ENCODE results near the gene GNG13. TPM values are rescaled to one million over a fixed set of nuclear protein-coding genes. Genes with fewer than 3 reads are reported as not detected.

GNG13 gene
- total and polyA plus RNA-seq, 9 of the 15 experiments (the other 6 are each of a cell fraction or from before 2014, with no cell fraction given): not detected

- no peak for TF ChIP-seq TRIM25 (IDR thresholded peaks at IDR 0.05; ENCODE audit: borderline replicate concordance)
- TF ChIP-seq ATF6 (CRISPR knock-in tag; IDR thresholded peaks at IDR 0.05): no peak
- TF ChIP-seq ZNF696 (CRISPR knock-in tag; conservative IDR thresholded peaks at IDR 0.05): no peak
Measured at GRCh38 chr16:822909-823297, 22.4 kb upstream of the GNG13 start (continued).

DNA sequence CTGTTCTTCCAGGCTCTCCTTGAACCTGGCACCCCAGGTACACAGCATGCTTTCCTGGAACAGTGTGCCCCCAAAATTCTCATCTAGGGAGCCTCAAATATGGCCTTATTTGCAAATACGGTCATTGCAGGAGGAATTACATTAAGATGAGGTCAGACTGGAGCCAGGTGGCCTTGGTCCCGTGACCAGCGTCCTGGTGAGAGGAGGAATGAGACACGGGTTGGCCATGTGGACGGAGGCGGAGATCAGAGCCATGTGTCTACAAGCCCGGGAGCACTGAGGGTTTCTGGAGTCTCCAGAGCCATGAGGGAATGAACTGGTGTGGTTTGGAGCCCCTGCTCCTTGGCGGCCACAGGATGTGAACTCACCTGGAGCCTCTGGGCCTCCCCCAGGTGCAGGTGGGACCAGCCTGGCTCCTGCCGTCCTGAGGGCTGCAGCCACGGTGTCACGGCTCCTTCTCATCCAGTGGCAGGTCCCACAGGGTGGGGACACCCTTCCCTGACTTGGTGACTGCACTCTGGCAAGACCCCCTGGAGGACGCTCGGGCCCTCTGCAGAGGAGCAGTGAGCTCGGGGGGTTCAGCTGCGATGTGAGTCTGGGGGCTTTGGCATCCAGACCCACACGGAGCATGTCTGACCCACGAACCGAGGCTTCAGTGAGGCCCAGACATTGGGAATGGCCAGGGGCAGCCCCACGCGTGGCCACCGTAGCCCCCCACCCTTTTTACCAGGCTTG lies 21.8 kb upstream of the GNG13 start:
- H3K4me1 ChIP-seq (replicated peaks in 1 of 2; ENCODE audit: control insufficient read depth in 2 of 2, insufficient read depth in 2 of 2, low read length in 2 of 2): peaks cover 0 to 34% of the 10 kb centered on the region in 2 experiments; a peak in 2 of 5 replicates
- no peak for DNase-seq (ENCODE audit: extremely low read depth in 1 of 4, low spot score in 3 of 4)
- H3K79me2 ChIP-seq (ENCODE audit: control insufficient read depth, insufficient read depth, low read length): no peaks in the 10 kb centered on the region
- no peak overlapping the region for H2AFZ ChIP-seq (ENCODE audit: low read depth, low read length)
- peaks cover 63 to 93% of the 10 kb centered on the region in 2 experiments for H3K27me3 ChIP-seq (ENCODE audit: control insufficient read depth in 2 of 2, insufficient read depth in 2 of 2, low read length in 2 of 2)
- TF ChIP-seq NFE2 (IDR thresholded peaks at IDR 0.05; ENCODE audit: low read depth): no peak
- TF ChIP-seq, protein P1, sequence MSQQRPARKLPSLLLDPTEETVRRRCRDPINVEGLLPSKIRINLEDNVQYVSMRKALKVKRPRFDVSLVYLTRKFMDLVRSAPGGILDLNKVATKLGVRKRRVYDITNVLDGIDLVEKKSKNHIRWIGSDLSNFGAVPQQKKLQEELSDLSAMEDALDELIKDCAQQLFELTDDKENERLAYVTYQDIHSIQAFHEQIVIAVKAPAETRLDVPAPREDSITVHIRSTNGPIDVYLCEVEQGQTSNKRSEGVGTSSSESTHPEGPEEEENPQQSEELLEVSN (IDR thresholded peaks at IDR 0.05; ENCODE audit: borderline replicate concordance in 1 of 2, extremely low read depth in 1 of 2, insufficient read depth in 1 of 2, insufficient read length in 1 of 2, low read depth in 1 of 2, low read length in 1 of 2, poor library complexity in 1 of 2, severe bottlenecking in 1 of 2): peak in 1 of 2 experiments; percentile 22
- TF ChIP-seq, protein P2, sequence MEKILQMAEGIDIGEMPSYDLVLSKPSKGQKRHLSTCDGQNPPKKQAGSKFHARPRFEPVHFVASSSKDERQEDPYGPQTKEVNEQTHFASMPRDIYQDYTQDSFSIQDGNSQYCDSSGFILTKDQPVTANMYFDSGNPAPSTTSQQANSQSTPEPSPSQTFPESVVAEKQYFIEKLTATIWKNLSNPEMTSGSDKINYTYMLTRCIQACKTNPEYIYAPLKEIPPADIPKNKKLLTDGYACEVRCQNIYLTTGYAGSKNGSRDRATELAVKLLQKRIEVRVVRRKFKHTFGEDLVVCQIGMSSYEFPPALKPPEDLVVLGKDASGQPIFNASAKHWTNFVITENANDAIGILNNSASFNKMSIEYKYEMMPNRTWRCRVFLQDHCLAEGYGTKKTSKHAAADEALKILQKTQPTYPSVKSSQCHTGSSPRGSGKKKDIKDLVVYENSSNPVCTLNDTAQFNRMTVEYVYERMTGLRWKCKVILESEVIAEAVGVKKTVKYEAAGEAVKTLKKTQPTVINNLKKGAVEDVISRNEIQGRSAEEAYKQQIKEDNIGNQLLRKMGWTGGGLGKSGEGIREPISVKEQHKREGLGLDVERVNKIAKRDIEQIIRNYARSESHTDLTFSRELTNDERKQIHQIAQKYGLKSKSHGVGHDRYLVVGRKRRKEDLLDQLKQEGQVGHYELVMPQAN (IDR thresholded peaks at IDR 0.05; ENCODE audit: borderline replicate concordance): no peak
- no peaks in the 10 kb centered on the region for H4K20me1 ChIP-seq (replicated peaks; ENCODE audit: control insufficient read depth, insufficient read depth, low read length)
- 14% methylated on average over 20 of the region's 21 CpGs for WGBS (ENCODE audit: insufficient coverage, low coverage, missing lambda C conversion rate)
- H3K9me1 ChIP-seq (ENCODE audit: control insufficient read depth, insufficient read depth, low read length): no peaks in the 10 kb centered on the region
- H3K9me3 ChIP-seq (replicated peaks; ENCODE audit: control insufficient read depth, insufficient read depth, low read depth, low read length): no peaks in the 10 kb centered on the region; the same call in 1 of the 2 replicates
- no TSS peak for BruUV-seq (replicated peaks)
- H3K36me3 ChIP-seq (ENCODE audit: control insufficient read depth, insufficient read depth, low read length): no peaks in the 10 kb centered on the region
- H3K27ac ChIP-seq (ENCODE audit: extremely low read depth, low read depth, low read length): no peak overlapping the region
- ChIA-PET CTCF (ENCODE audit: low intra/inter-chr PET ratio) (no interaction called here), POLR2A (interaction anchor here (0.7 to 1.2 kb wide), 2 partner anchors 13 to 68 kb away, joined by 3 to 4 read pairs; no protein-coding TSS in a partner anchor)
- H3K9ac ChIP-seq (ENCODE audit: insufficient read depth in 1 of 2, low read depth in 2 of 2, low read length in 2 of 2): 0 out of 4 replicates have a peak overlapping the region, but pooled peaks of 1 of the 2 experiments have one; percentile 43
- no peak for FAIRE-seq
- ATAC-seq: no peak
- in situ Hi-C loops (cut with MboI): no loop called here
- intact Hi-C loops (cut with micrococcal nuclease): no loop called here
- H3K4me3 ChIP-seq: no peak overlapping the region
- no peak overlapping the region for H3K4me2 ChIP-seq (ENCODE audit: insufficient read depth, low read length)

Data from K562 (cell line).